ENCODE results near the gene RDH16.
"Not testable (repeated sequence)": the region's sequence is repeated elsewhere in the genome, so short reads cannot be mapped to it uniquely, and the experiment has no call there.

Gene RDH16

GRCh38 chr12:56954057-56954957, 3.1 kb downstream of the RDH16 start:
- DNase-seq (ENCODE audit: low read depth): no peak

DNA sequence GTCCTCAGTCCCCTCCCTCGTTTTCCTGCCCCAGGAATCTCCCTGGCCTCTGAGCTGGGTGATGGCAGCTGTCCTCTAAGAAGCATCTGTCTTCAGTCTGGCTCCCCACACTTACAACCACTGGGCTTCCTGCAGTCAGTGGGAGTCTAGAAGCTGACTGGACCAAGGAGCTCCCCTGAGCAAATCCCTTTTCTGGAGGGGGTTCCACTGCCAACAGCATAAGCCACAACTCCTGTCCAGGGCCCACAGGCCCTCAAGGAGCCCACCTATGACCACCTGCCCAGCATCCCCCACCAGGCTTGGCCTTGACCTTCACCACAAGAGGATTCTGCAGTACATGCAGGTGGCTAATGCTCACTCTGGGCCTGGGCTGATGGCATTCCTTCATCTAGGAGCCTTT, 4.1 kb downstream of the RDH16 start:
- no peak for DNase-seq (ENCODE audit: low read depth)

DNA sequence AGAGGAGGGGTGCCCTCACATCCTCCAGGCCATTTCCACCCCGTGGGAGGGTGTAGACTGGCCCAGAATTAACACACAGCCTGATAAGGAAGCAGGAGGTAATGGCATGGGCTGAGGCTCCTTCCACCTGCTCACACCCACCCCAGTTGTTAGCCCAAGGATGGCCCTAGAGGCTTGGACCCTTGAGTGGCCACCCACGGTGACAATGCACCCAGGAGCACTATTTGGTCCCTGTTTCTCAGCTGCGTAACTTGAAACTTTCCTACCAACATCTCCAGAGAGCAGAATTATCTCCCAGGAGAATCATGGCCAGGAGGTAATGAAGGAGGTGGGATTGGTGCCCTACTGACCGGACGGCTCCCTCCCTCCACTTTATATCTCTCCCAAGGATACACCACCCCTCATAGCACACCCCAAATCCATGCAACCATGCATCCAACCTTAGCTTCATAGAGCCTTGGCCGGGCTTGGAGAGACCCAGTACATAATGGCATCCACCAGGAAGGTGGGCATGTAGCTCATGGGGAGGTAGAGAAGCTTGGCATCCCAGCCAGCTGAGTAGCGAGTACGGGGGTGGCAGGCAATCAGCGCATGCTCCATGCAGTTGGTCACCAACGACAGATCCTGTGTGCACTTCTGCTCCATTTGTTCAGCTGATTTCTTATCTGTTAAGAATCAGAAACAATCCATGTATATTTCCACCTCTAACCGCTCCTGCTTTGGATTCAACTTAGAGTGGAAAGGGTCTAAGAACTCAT, 5.6 kb downstream of the RDH16 start:
- DNase-seq (ENCODE audit: low read depth): no peak

- no peak for DNase-seq (ENCODE audit: low read depth)
Measured at GRCh38 chr12:56948881-56949280, 8.5 kb downstream of the RDH16 start.

GRCh38 chr12:56948457-56948777, 9.0 kb downstream of the RDH16 start:
- no peak for DNase-seq (ENCODE audit: low read depth)

GRCh38 chr12:56947633-56948456, 9.6 kb downstream of the RDH16 start:
- no peak for DNase-seq (ENCODE audit: low read depth)

- DNase-seq (ENCODE audit: low read depth): no peak
Measured at GRCh38 chr12:56943878-56944277, 13.5 kb downstream of the RDH16 start.

DNA sequence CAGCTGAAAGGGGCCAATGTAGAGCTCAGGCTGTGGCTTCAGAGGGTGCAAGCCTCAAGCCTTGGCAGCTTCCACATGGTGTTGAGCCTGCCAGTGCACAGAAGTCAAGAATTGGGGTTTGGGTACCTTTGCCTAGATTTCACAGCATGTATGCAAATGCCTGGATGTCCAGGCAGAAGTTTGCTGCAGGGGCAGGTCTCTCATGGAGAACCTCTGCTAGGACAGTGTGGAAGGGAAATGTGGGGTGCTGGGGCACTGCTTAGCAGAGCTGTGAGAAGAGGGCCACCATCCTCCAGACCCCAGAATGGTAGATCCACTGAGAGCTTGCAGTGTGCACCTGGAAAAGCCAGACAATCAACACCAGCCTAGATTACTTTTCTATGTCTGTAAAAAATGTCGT, 14.0 kb downstream of the RDH16 start:
- not testable (repeated sequence) for DNase-seq (ENCODE audit: low read depth)

GRCh38 chr12:56941299-56942017, 15.9 kb downstream of the RDH16 start:
- no peak for DNase-seq (ENCODE audit: low read depth)

- DNase-seq (ENCODE audit: low read depth): not testable (repeated sequence)
Measured at GRCh38 chr12:56940942-56941298, 16.5 kb downstream of the RDH16 start.

DNA sequence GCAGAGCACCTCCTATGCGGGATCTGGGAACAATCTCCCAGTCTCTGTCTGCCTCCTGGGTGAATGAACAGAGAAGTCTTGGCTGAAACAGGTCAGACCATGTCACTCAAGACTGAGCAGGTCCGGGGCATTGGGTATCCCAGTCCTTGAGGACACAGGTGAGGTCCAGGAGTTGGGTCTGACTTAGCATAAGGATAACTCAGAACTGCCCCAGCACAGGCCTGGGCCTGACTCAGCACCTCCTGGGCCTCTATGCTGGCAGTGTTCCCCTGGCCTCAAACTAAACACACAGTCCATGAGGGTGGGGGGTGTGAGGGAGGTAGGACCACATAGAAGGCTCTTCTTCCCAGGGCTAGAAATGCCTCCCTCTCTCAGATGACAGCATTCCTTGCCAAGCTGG, 21.7 kb downstream of the RDH16 start:
- no peak for DNase-seq (ENCODE audit: low read depth)

GRCh38 chr12:56935157-56935556, 22.3 kb downstream of the RDH16 start:
- no peak for DNase-seq (ENCODE audit: low read depth)

GRCh38 chr12:56933826-56934625, 23.4 kb downstream of the RDH16 start, which contains the start of gene SDR9C7:
TSS of gene SDR9C7 (minus strand) at chr12:56934408. CDS start at chr12:56934261, 147 bp downstream.
- DNase-seq (ENCODE audit: low read depth): no peak

GRCh38 chr12:56932867-56933266, 24.5 kb downstream of the RDH16 start:
- DNase-seq (ENCODE audit: low read depth): no peak

GRCh38 chr12:56932146-56932545, 25.3 kb downstream of the RDH16 start:
- DNase-seq (ENCODE audit: low read depth): no peak

DNA sequence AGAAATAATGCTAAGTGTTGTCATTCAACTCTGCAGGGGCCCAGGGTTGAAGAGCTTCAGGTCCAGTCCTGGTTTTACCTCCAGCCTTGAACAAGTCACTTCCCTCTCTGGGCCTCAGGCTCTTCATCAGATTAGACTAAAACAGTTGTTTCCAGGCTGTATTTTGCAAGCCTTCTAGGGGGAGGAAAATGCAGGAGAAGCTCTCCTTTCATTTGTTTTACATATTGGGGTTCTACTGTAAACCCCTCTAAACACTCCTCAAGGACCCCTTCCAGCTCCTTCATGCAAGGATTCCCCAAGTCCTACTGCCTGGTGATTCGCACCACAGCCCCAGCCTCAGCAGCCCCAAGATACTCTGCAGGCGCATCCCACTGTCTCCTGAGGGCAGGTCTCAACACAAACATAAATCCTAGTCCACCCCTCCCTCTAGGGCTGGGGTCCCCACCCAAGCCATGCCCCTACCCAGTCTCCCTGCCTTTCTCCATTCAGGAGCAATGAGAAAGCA, 25.9 kb downstream of the RDH16 start:
- no peak for DNase-seq (ENCODE audit: low read depth)

- no peak for DNase-seq (ENCODE audit: low read depth)
Measured at GRCh38 chr12:56930241-56930640, 27.2 kb downstream of the RDH16 start.

DNA sequence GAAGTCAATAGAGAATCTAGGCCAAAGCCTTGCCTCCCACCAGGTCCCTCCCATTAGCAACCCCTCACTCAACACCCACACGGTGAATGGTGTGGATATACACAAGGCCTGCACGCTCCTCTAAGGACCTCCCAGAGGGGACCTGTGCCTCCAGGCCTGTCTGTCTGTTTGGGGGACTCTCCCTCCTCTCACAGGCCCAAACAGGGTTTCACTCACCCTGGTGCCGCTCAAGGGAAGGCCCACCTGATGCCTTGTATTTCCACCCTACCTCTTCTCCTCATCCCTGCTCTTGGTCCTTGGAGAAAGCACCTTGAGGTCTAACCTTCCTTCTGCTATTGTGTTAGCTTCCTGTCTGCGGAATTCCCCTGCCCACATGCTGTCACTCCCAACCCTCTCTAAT, 27.6 kb downstream of the RDH16 start:
- DNase-seq (ENCODE audit: low read depth): no peak

- DNase-seq (ENCODE audit: low read depth): no peak
Measured at GRCh38 chr12:56928262-56928661, 29.1 kb downstream of the RDH16 start.

DNA sequence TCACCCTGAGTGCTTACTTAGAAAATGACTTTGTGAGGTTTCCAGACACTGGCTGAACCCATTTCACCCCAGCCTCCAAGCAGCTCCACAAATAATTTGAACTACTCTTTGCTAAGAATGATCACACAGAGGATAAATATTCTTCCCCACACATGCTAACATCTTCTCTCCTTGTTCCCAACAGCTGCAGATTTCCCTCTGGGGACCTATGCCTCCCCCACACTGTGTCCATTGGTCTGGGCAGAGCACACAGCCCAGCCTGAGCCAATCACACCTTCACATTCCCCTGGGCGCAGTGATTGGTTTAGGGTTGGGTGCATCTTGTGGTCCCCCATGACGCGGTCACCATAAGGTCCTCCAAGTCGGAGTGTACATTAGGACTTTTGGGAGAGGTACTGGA, 30.1 kb downstream of the RDH16 start:
- no peak for DNase-seq (ENCODE audit: low read depth)

- no peak for DNase-seq (ENCODE audit: low read depth)
Measured at GRCh38 chr12:56922031-56922430, 35.4 kb downstream of the RDH16 start.

Data from activated T-cell treated with anti-CD3 and anti-CD28 coated beads for 48 hours (primary cell).